GM11168 (cell line): ENCODE measurements around the gene COL18A1.
"Not testable (repeated sequence)": the region's sequence is repeated elsewhere in the genome, so short reads cannot be mapped to it uniquely, and the experiment has no call there.

Experiments
- in situ Hi-C: fragments of 300-500 bp; cut with MboI; formaldehyde crosslinking; loops from one replicate; pipeline ENCODE4 v1.12.0; 2022; ENCODE audit warnings: low sequenced_read_pairs; ENCODE audit not compliant: unreplicated experiment

Gene COL18A1

GRCh38 chr21:45404730-45405270, at the start of gene COL18A1:
COL18A1 (plus strand) TSS chr21:45405165; CDS start chr21:45405231, 66 bp downstream.
- in situ Hi-C loops: no loop called here

GRCh38 chr21:45355573-45355972, 49.4 kb upstream of the COL18A1 start:
- in situ Hi-C loops: no loop called here

GRCh38 chr21:45356251-45356650, 48.7 kb upstream of the COL18A1 start:
- in situ Hi-C loops: no loop called here

GRCh38 chr21:45356653-45357435, 48.1 kb upstream of the COL18A1 start:
- in situ Hi-C loops: no loop called here

GRCh38 chr21:45357436-45358260, 47.3 kb upstream of the COL18A1 start:
- in situ Hi-C loops: no loop called here

GRCh38 chr21:45358261-45358670, 46.7 kb upstream of the COL18A1 start:
- in situ Hi-C loops: no loop called here

- in situ Hi-C loops: no loop called here
Observed at GRCh38 chr21:45358711-45359310, 46.2 kb upstream of the COL18A1 start.

- in situ Hi-C loops: no loop called here
Observed at GRCh38 chr21:45359451-45360217, 45.3 kb upstream of the COL18A1 start.

GRCh38 chr21:45361033-45361997, 43.6 kb upstream of the COL18A1 start:
- in situ Hi-C loops: no loop called here

GRCh38 chr21:45362077-45362747, 42.8 kb upstream of the COL18A1 start:
- in situ Hi-C loops: no loop called here

- in situ Hi-C loops: no loop called here
Observed at GRCh38 chr21:45362748-45363145, 42.2 kb upstream of the COL18A1 start.

- in situ Hi-C loops: not testable (repeated sequence)
Observed at GRCh38 chr21:45363272-45363671, 41.7 kb upstream of the COL18A1 start.

GRCh38 chr21:45363921-45364467, 41.0 kb upstream of the COL18A1 start:
- in situ Hi-C loops: no loop called here

GRCh38 chr21:45364468-45365185, 40.3 kb upstream of the COL18A1 start:
- in situ Hi-C loops: no loop called here

GRCh38 chr21:45365186-45365607, 39.8 kb upstream of the COL18A1 start:
- in situ Hi-C loops: no loop called here

- in situ Hi-C loops: no loop called here
Observed at GRCh38 chr21:45365608-45366241, 39.2 kb upstream of the COL18A1 start.

- in situ Hi-C loops: no loop called here
Observed at GRCh38 chr21:45366476-45366875, 38.5 kb upstream of the COL18A1 start.
